ENCODE results near the gene TMEM204. TPM values are rescaled to one million over a fixed set of nuclear protein-coding genes. Genes with fewer than 3 reads are reported as not detected.

Gene TMEM204
- total and polyA plus RNA-seq, 2 donors (not counting 1 experiment from before 2014, with no cell fraction given): 0.27 to 2.7 TPM

DNA sequence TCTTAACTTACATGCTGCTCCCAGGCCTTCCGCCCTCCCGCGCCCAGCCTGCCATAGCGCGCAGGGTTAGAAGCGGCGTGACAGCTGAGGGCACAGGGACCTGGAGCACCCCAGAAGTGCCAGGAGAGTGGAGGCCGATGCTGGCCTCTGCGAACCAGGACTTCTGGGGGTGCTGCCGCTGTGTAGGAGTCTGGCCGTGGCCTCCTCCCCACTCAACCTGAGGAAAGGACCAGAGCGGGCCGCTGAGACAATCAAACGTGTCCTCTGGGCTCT lies 1.9 kb upstream of the TMEM204 start:
- H3K4me3 Mint-ChIP-seq: no peak overlapping the region
- ChIA-PET POLR2A (no interaction called here), CTCF (no interaction called here)
- Histone ChIP-seq H2AFZ (ENCODE audit: insufficient read depth, low read depth, low read length, poor library complexity, severe bottlenecking) (no peak overlapping the region), H4K20me1 (ENCODE audit: control insufficient read depth, insufficient read depth, low read length, poor library complexity, severe bottlenecking) (no peaks in the 10 kb centered on the region), H3K9ac (ENCODE audit: low read length) (no peak overlapping the region), H3K4me1 (ENCODE audit: control insufficient read depth in 2 of 2, insufficient read depth in 2 of 2, low read length in 2 of 2) (peaks cover 6 to 17% of the 10 kb centered on the region in 2 donors), H3K4me3 (ENCODE audit: control extremely low read depth in 1 of 5, extremely low read depth in 1 of 5, insufficient read depth in 1 of 5, low read depth in 2 of 5, low read length in 4 of 5) (no peak overlapping the region), H3K9me3 (ENCODE audit: control extremely low read depth in 1 of 3, control insufficient read depth in 2 of 3, insufficient read depth in 1 of 3, low read length in 2 of 3) (no peaks in the 10 kb centered on the region), H3K4me2 (replicated peaks; ENCODE audit: low read depth, low read length, poor library complexity, severe bottlenecking) (no peak overlapping the region), H3K27ac (ENCODE audit: low read length in 2 of 2) (no peak overlapping the region), H3K27me3 (replicated peaks in 1 of 4; ENCODE audit: control extremely low read depth in 1 of 4, control insufficient read depth in 3 of 4, insufficient read depth in 4 of 4, low read length in 3 of 4) (no peaks in the 10 kb centered on the region), H3K36me3 (replicated peaks in 1 of 2; ENCODE audit: control extremely low read depth in 1 of 2, control insufficient read depth in 1 of 2, extremely low read depth in 1 of 2, insufficient read depth in 2 of 2, low read length in 1 of 2) (no peaks in the 10 kb centered on the region), H3K79me2 (ENCODE audit: control insufficient read depth, insufficient read depth, low read length) (no peaks in the 10 kb centered on the region)
- over 99% methylated on average over 11 of the region's 14 CpGs for WGBS (ENCODE audit: insufficient coverage)
- no peak for TF ChIP-seq EZH2 (IDR thresholded peaks at IDR 0.05; ENCODE audit: borderline replicate concordance, insufficient read depth, low read depth, low read length, poor library complexity, severe bottlenecking)
- TF ChIP-seq, protein P1, sequence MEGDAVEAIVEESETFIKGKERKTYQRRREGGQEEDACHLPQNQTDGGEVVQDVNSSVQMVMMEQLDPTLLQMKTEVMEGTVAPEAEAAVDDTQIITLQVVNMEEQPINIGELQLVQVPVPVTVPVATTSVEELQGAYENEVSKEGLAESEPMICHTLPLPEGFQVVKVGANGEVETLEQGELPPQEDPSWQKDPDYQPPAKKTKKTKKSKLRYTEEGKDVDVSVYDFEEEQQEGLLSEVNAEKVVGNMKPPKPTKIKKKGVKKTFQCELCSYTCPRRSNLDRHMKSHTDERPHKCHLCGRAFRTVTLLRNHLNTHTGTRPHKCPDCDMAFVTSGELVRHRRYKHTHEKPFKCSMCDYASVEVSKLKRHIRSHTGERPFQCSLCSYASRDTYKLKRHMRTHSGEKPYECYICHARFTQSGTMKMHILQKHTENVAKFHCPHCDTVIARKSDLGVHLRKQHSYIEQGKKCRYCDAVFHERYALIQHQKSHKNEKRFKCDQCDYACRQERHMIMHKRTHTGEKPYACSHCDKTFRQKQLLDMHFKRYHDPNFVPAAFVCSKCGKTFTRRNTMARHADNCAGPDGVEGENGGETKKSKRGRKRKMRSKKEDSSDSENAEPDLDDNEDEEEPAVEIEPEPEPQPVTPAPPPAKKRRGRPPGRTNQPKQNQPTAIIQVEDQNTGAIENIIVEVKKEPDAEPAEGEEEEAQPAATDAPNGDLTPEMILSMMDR (IDR thresholded peaks at IDR 0.05): no peak
- DNase-seq (no peak), ATAC-seq (ENCODE audit: low read depth) (no peak)
- no peak overlapping the region for H3K27ac Mint-ChIP-seq
- no peaks in the 10 kb centered on the region for H3K9me3 Mint-ChIP-seq (ENCODE audit: insufficient read depth)
- no peaks in the 10 kb centered on the region for H3K27me3 Mint-ChIP-seq
- intact Hi-C loops (cut with micrococcal nuclease): no loop called here
- peaks cover 8% of the 10 kb centered on the region for H3K4me1 Mint-ChIP-seq

- Mint-ChIP-seq H3K27ac (no peak overlapping the region), H3K9me3 (ENCODE audit: insufficient read depth) (no peaks in the 10 kb centered on the region), H3K4me3 (no peak overlapping the region), H3K4me1 (peaks cover 8% of the 10 kb centered on the region), H3K27me3 (no peaks in the 10 kb centered on the region)
- no peak for DNase-seq
- Histone ChIP-seq H3K9me3 (ENCODE audit: control extremely low read depth in 1 of 3, control insufficient read depth in 2 of 3, insufficient read depth in 1 of 3, low read length in 2 of 3) (no peaks in the 10 kb centered on the region), H3K27me3 (replicated peaks in 1 of 4; ENCODE audit: control extremely low read depth in 1 of 4, control insufficient read depth in 3 of 4, insufficient read depth in 4 of 4, low read length in 3 of 4) (no peaks in the 10 kb centered on the region), H3K79me2 (ENCODE audit: control insufficient read depth, insufficient read depth, low read length) (no peaks in the 10 kb centered on the region), H3K9ac (ENCODE audit: low read length) (no peak overlapping the region), H2AFZ (ENCODE audit: insufficient read depth, low read depth, low read length, poor library complexity, severe bottlenecking) (no peak overlapping the region), H3K4me1 (ENCODE audit: control insufficient read depth in 2 of 2, insufficient read depth in 2 of 2, low read length in 2 of 2) (peaks cover 6 to 15% of the 10 kb centered on the region in 2 donors), H3K4me3 (ENCODE audit: control extremely low read depth in 1 of 5, extremely low read depth in 1 of 5, insufficient read depth in 1 of 5, low read depth in 2 of 5, low read length in 4 of 5) (no peak overlapping the region), H4K20me1 (ENCODE audit: control insufficient read depth, insufficient read depth, low read length, poor library complexity, severe bottlenecking) (no peaks in the 10 kb centered on the region), H3K4me2 (replicated peaks; ENCODE audit: low read depth, low read length, poor library complexity, severe bottlenecking) (no peak overlapping the region), H3K36me3 (replicated peaks in 1 of 2; ENCODE audit: control extremely low read depth in 1 of 2, control insufficient read depth in 1 of 2, extremely low read depth in 1 of 2, insufficient read depth in 2 of 2, low read length in 1 of 2) (no peaks in the 10 kb centered on the region), H3K27ac (ENCODE audit: low read length in 2 of 2) (no peak overlapping the region)
- 80% methylated on average over 28 of the region's 28 CpGs for WGBS (ENCODE audit: insufficient coverage)
- ChIA-PET POLR2A (no interaction called here), CTCF (interaction anchor here (1.1 kb wide), 1 partner anchor 18 kb away, joined by 3 read pairs; no protein-coding TSS in a partner anchor)
- intact Hi-C loops (cut with micrococcal nuclease): no loop called here
- TF ChIP-seq, protein P1 (IDR thresholded peaks at IDR 0.05): no peak
- TF ChIP-seq EZH2 (IDR thresholded peaks at IDR 0.05; ENCODE audit: borderline replicate concordance, insufficient read depth, low read depth, low read length, poor library complexity, severe bottlenecking): no peak
- ATAC-seq (ENCODE audit: low read depth): no peak
Observed at GRCh38 chr16:1532081-1532760, 1.2 kb upstream of the TMEM204 start.
